Liver (tissue), 9 donors: Measurements from ENCODE around the gene MPC1. TPM values are rescaled to one million over a fixed set of nuclear protein-coding genes. Genes with fewer than 3 reads are reported as not detected.
A peak's percentile ranks its signal among the peaks of the same experiment; 100 is the strongest.

Experiments
- DNase-seq: peaks from one replicate; pipeline ENCODE4 v3.0.0-alpha.2; 2017; ENCODE audit warnings: low spot score
- H3K27ac ChIP-seq, 2 donors: one replicate each; pipeline ENCODE4 v1.7.0; 2013; ENCODE audit warnings: inconsistent platforms in 2 of 2, low read length in 2 of 2, control low read depth in 1 of 2, low read depth in 1 of 2, mild to moderate bottlenecking in 1 of 2
- H3K27me3 ChIP-seq, 4 donors: one replicate each; pipeline versions ENCODE4 v1.6.1 to v1.7.0; 2013; ENCODE audit warnings: low read length in 3 of 4, inconsistent platforms in 1 of 4, mild to moderate bottlenecking in 1 of 4, moderate library complexity in 1 of 4; ENCODE audit not compliant: control insufficient read depth in 4 of 4, insufficient read depth in 4 of 4
- H3K36me3 ChIP-seq, 4 donors: one replicate each; pipeline versions ENCODE4 v1.6.1 to v1.7.0; 2013; ENCODE audit warnings: low read length in 3 of 4, mild to moderate bottlenecking in 3 of 4, low read depth in 1 of 4, moderate library complexity in 1 of 4; ENCODE audit not compliant: control insufficient read depth in 4 of 4, insufficient read depth in 3 of 4
- H3K4me1 ChIP-seq, 4 donors: one replicate each; pipeline versions ENCODE4 v1.6.1 to v1.7.0; 2013; ENCODE audit warnings: low read length in 3 of 4, mild to moderate bottlenecking in 3 of 4, moderate library complexity in 1 of 4; ENCODE audit not compliant: control insufficient read depth in 4 of 4, insufficient read depth in 4 of 4
- H3K4me3 ChIP-seq, 3 donors: one replicate each; pipeline versions ENCODE4 v1.6.1 to v1.7.0; 2013; ENCODE audit warnings: low read length in 3 of 3, control low read depth in 1 of 3, low read depth in 1 of 3, mild to moderate bottlenecking in 1 of 3
- H3K9ac ChIP-seq, 2 donors: one replicate each; pipeline ENCODE4 v1.7.0; 2013; ENCODE audit warnings: low read length in 2 of 2, mild to moderate bottlenecking in 2 of 2, moderate library complexity in 2 of 2, control low read depth in 1 of 2, low read depth in 1 of 2
- H3K9me3 ChIP-seq, 4 donors: one replicate each; pipeline versions ENCODE4 v1.6.1 to v1.7.0; 2013; ENCODE audit warnings: low read length in 3 of 4; ENCODE audit not compliant: control insufficient read depth in 4 of 4
- EGR1 ChIP-seq, 2 donors: IDR thresholded peaks; 2 replicates each; pipeline ENCODE4 v1.6.1; 2016 to 2018; ENCODE audit warnings: antibody characterized with exemption in 2 of 2, low read depth in 2 of 2
- FOXA1 ChIP-seq: IDR thresholded peaks from 2 replicates; pipeline ENCODE4 v1.6.1; 2016; ENCODE audit warnings: antibody characterized with exemption
- FOXA2 ChIP-seq: IDR thresholded peaks from 2 replicates; pipeline ENCODE4 v1.6.1; 2016; ENCODE audit warnings: antibody characterized with exemption
- GABPA ChIP-seq, 2 donors: IDR thresholded peaks in 1 of 2; conservative IDR thresholded peaks in 1 of 2; 2 replicates each; pipeline ENCODE4 v1.6.1; 2016; ENCODE audit warnings: antibody characterized with exemption in 2 of 2, mild to moderate bottlenecking in 1 of 2, moderate library complexity in 1 of 2
- HNF4A ChIP-seq, 2 donors: conservative IDR thresholded peaks; 2 replicates each; pipeline ENCODE4 v1.6.1; 2016; ENCODE audit warnings: antibody characterized with exemption in 2 of 2, mild to moderate bottlenecking in 2 of 2
- NR2F2 ChIP-seq: IDR thresholded peaks from 2 replicates; pipeline ENCODE4 v1.6.1; 2016; ENCODE audit warnings: antibody characterized with exemption
- RAD21 ChIP-seq, 2 donors: IDR thresholded peaks; 2 replicates each; pipeline ENCODE4 v1.6.1; 2016; ENCODE audit warnings: antibody characterized with exemption in 2 of 2, mild to moderate bottlenecking in 2 of 2
- SP1 ChIP-seq: IDR thresholded peaks from 2 replicates; pipeline ENCODE4 v1.6.1; 2018; ENCODE audit warnings: antibody characterized with exemption, mild to moderate bottlenecking
- TAF1 ChIP-seq: conservative IDR thresholded peaks from 2 replicates; pipeline ENCODE4 v1.6.1; 2016; ENCODE audit warnings: antibody characterized with exemption, mild to moderate bottlenecking
- YY1 ChIP-seq: IDR thresholded peaks from 2 replicates; pipeline ENCODE4 v1.6.1; 2016; ENCODE audit warnings: antibody characterized with exemption, mild to moderate bottlenecking
- WGBS: extraction: QIAGEN DNeasy Blood & Tissue Kit; methylation state at CpG from one replicate; pipeline ENCODE4 v1.1.7; 2013; 5-methylcytosine and 5-hydroxymethylcytosine counted together
- polyA plus RNA-seq, 2 donors: library from polyadenylated mRNA; stranded (reverse) in 1 of 2; unstranded in 1 of 2; fragments of 200-250 nt in 1 of 2; fragments of >200 nt in 1 of 2; fragmentation: Nextera tagmentation in 1 of 2; extraction: Ambion mirVana in 1 of 2; gene quantifications; one replicate each; pipeline versions ENCODE4 v1.2.1 to v1.2.3, GENCODE V29; 2013 to 2015
- total RNA-seq, 2 donors: library from RNA; depleted of rRNA; stranded (reverse); fragments of >200 nt; gene quantifications; one replicate each; pipeline ENCODE4 v1.2.3, GENCODE V29; 2014
- TF ChIP-seq, protein P1 (sequence below): IDR thresholded peaks from 2 replicates; pipeline ENCODE4 v1.6.1; 2016; ENCODE audit warnings: antibody characterized with exemption
- TF ChIP-seq, protein P2 (sequence below): IDR thresholded peaks from 2 replicates; pipeline ENCODE4 v1.6.1; 2016; ENCODE audit warnings: antibody characterized with exemption
- TF ChIP-seq, protein P3 (sequence below): fragments of 150-350 bp; IDR thresholded peaks from 2 replicates; pipeline ENCODE4 v1.5.1; 2017; ENCODE audit warnings: improper control_type of control experiment, low read depth, low read length; ENCODE audit not compliant: missing input control
- donor health status: healthy.
- donor health status: healthy.
- donor health status: healthy.
- donor health status: healthy.
- donor health status: healthy.

The MPC1 gene
- total RNA-seq (100 to 1,000 TPM in 1 of 2 donors, 10 to 100 TPM in 1; 79.7 to 261 TPM), polyA plus RNA-seq (100 to 1,000 TPM; 213 to 478 TPM)

DNA sequence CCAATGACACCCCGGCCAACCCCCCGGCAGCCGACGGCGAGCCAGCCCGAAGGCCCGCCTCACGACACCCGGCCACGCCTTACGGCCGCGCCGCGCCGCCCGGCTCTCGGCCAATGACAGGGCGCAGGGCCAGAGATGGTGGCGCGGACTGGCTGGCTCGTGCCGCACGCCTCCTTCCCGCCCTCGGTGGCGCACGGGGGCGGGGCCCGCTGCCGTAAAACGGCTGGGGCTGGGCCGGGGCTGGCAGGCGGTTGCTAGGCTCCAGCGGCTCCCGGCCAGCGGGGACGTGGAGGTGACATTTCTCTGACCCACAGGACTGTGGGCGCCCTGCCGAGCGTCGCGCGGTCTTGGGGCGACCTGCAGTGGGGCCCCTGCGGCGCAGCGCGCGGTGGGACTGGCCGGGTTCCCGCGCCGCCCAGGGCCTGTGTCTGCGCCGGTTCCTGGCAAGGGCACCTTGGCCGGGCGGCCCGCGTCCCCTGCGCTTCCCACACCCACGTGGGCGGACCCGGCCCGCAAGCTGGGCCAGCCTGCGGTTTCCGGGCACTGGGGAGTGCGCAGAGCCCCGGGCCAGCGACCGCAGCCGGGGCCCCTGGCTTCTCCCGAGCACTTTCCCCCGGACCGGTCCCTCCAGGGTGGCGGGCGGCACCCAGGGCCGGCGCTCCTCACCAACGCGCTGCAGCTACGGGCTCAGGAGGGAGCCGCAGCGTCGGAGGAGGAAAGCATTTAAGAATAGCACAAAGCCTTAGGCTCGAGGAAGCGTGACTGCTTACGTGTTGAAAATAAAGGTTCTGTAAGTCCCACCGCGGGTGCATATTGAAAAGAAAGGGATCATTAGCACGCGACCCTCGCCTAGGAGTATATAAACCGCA is at the start of gene MPC1:
Gene MPC1, minus strand, starts transcription at position 8 of the 869 bp plus-strand sequence. CDS start 64 bp downstream, outside the sequence.
- Histone ChIP-seq H3K4me1 (peaks cover 14 to 51% (median 40%) of the 10 kb centered on the region in 4 donors), H3K9ac (peak within 1 kb of the TSS; percentile 88 to 99), H3K4me3 (peak within 1 kb of the TSS; percentile 77 to 96 (median 91)), H3K27ac (peak within 1 kb of the TSS; percentile 93 to 99), H3K36me3 (no peaks in the 10 kb centered on the region), H3K9me3 (no peaks in the 10 kb centered on the region), H3K27me3 (no peaks in the 10 kb centered on the region)
- TF ChIP-seq SP1 (peak; percentile 40), YY1 (peak; percentile 39), EGR1 (IDR thresholded peaks at IDR 0.05; ENCODE audit: low read depth in 2 of 2) (peak in 1 of 2 donors; percentile 17), HNF4A (conservative IDR thresholded peaks at IDR 0.05) (peak in 1 of 2 donors; percentile 35), RAD21 (IDR thresholded peaks at IDR 0.05) (no peak), FOXA1 (no peak), FOXA2 (no peak)
- TF ChIP-seq, protein P1, sequence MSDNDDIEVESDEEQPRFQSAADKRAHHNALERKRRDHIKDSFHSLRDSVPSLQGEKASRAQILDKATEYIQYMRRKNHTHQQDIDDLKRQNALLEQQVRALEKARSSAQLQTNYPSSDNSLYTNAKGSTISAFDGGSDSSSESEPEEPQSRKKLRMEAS, result no peak
- WGBS, result under 1% methylated on average over 94 of the region's 94 CpGs
- peak; percentile 96 for DNase-seq

DNA sequence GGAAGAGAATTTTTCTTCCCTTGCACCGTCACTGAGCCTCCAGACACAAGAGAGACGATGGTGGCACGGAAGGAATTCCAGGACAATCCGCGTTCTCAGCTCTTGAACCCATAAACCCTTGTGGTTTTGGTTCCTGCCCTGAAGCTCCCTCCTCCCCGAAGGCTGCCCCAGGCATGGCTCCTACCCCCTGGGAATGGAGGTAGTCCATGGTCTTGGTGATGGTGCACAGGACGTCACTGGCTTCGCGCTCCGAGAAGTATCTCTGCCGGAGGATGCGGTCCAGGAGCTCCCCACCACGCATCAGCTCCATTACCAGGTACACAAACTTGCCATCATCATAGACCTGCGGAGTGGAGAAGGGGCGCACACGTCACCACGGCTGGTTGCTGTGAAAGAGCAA is 47.5 kb upstream of the MPC1 start:
- Histone ChIP-seq H3K36me3 (peaks cover 0 to 12% (median under 1%) of the 10 kb centered on the region in 4 donors), H3K27ac (no peak overlapping the region), H3K4me3 (no peak overlapping the region), H3K27me3 (no peaks in the 10 kb centered on the region), H3K9ac (no peak overlapping the region), H3K4me1 (no peaks in the 10 kb centered on the region), H3K9me3 (peaks cover 0 to 4% (median 0%) of the 10 kb centered on the region in 4 donors)
- DNase-seq, result no peak
- TF ChIP-seq FOXA1, result no peak
- no peak for TF ChIP-seq GABPA (IDR thresholded peaks at IDR 0.05 in 1 of 2, conservative IDR thresholded peaks at IDR 0.05 in 1 of 2)
- no peak for TF ChIP-seq SP1
- TF ChIP-seq, protein P2, sequence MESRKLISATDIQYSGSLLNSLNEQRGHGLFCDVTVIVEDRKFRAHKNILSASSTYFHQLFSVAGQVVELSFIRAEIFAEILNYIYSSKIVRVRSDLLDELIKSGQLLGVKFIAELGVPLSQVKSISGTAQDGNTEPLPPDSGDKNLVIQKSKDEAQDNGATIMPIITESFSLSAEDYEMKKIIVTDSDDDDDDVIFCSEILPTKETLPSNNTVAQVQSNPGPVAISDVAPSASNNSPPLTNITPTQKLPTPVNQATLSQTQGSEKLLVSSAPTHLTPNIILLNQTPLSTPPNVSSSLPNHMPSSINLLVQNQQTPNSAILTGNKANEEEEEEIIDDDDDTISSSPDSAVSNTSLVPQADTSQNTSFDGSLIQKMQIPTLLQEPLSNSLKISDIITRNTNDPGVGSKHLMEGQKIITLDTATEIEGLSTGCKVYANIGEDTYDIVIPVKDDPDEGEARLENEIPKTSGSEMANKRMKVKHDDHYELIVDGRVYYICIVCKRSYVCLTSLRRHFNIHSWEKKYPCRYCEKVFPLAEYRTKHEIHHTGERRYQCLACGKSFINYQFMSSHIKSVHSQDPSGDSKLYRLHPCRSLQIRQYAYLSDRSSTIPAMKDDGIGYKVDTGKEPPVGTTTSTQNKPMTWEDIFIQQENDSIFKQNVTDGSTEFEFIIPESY, result no peak
- 97% methylated on average over 17 of the region's 17 CpGs for WGBS

DNA sequence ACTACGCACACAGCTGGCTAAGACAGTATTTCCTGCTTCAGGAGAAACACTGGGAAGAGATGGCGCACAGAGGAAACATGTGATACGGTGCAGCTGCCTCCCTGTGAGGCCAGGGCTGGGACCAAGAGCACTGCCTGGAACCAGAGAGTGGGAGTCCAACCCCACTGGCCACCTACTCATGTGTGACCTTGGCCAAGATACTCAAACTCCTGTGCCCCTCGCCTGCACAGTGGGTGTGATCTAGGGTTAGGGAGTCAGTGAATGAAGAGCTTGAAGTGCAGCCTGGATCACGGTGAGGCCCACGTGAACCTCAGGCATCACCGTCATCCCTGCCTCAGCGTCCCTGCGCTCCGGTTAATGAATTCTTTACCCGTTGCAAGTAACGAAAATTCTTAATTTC is 41.7 kb upstream of the MPC1 start:
- Histone ChIP-seq H3K9me3 (no peaks in the 10 kb centered on the region), H3K4me1 (peaks cover 0 to 8% (median 0%) of the 10 kb centered on the region in 4 donors)
- 93% methylated on average over 12 of the region's 12 CpGs for WGBS

More for the DNA sequence above, 41.7 kb upstream of the MPC1 start:
- no peak for TF ChIP-seq NR2F2
- TF ChIP-seq, protein P1, result no peak
- no peak for TF ChIP-seq FOXA2
- TF ChIP-seq, protein P3, sequence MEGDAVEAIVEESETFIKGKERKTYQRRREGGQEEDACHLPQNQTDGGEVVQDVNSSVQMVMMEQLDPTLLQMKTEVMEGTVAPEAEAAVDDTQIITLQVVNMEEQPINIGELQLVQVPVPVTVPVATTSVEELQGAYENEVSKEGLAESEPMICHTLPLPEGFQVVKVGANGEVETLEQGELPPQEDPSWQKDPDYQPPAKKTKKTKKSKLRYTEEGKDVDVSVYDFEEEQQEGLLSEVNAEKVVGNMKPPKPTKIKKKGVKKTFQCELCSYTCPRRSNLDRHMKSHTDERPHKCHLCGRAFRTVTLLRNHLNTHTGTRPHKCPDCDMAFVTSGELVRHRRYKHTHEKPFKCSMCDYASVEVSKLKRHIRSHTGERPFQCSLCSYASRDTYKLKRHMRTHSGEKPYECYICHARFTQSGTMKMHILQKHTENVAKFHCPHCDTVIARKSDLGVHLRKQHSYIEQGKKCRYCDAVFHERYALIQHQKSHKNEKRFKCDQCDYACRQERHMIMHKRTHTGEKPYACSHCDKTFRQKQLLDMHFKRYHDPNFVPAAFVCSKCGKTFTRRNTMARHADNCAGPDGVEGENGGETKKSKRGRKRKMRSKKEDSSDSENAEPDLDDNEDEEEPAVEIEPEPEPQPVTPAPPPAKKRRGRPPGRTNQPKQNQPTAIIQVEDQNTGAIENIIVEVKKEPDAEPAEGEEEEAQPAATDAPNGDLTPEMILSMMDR, result no peak
- TF ChIP-seq RAD21 (IDR thresholded peaks at IDR 0.05), result no peak
- no peak for TF ChIP-seq YY1
- no peak for TF ChIP-seq FOXA1
- TF ChIP-seq, protein P2, result no peak
- TF ChIP-seq HNF4A (conservative IDR thresholded peaks at IDR 0.05), result no peak
- no peak for TF ChIP-seq TAF1
- TF ChIP-seq EGR1 (IDR thresholded peaks at IDR 0.05; ENCODE audit: low read depth in 2 of 2), result no peak
- no peaks in the 10 kb centered on the region for H3K27me3 ChIP-seq
- no peak overlapping the region for H3K4me3 ChIP-seq
- no peak overlapping the region for H3K27ac ChIP-seq
- no peak for DNase-seq
- H3K9ac ChIP-seq, result no peak overlapping the region
- peaks cover 0 to 8% (median 0%) of the 10 kb centered on the region in 4 donors for H3K36me3 ChIP-seq
